Tibial nerve (tissue), 4 donors: Measurements from ENCODE around the gene FXYD5.

ENCODE experiments used
- EP300 ChIP-seq, 2 donors: sonication (generic); formaldehyde crosslinking; IDR thresholded peaks; one replicate each; pipeline ENCODE4 v1.6.1; 2017; ENCODE audit warnings: antibody characterized with exemption in 2 of 2, mild to moderate bottlenecking in 1 of 2
- POLR2A ChIP-seq, 2 donors: fragments of 450-650 bp; IDR thresholded peaks; one replicate each; pipeline ENCODE4 v1.6.1; 2017; ENCODE audit warnings: antibody characterized with exemption in 2 of 2, mild to moderate bottlenecking in 2 of 2, moderate library complexity in 2 of 2
- TF ChIP-seq, protein P1 (sequence below), 5 experiments: fragments of 200-600 bp in 3 of 5; fragments of 450-650 bp in 2 of 5; sonication (generic) in 3 of 5; IDR thresholded peaks; one replicate each; pipeline ENCODE4 v1.5.1; 2016 to 2019; ENCODE audit warnings: antibody characterized with exemption in 5 of 5, mild to moderate bottlenecking in 3 of 5, moderate library complexity in 2 of 5

DNA sequence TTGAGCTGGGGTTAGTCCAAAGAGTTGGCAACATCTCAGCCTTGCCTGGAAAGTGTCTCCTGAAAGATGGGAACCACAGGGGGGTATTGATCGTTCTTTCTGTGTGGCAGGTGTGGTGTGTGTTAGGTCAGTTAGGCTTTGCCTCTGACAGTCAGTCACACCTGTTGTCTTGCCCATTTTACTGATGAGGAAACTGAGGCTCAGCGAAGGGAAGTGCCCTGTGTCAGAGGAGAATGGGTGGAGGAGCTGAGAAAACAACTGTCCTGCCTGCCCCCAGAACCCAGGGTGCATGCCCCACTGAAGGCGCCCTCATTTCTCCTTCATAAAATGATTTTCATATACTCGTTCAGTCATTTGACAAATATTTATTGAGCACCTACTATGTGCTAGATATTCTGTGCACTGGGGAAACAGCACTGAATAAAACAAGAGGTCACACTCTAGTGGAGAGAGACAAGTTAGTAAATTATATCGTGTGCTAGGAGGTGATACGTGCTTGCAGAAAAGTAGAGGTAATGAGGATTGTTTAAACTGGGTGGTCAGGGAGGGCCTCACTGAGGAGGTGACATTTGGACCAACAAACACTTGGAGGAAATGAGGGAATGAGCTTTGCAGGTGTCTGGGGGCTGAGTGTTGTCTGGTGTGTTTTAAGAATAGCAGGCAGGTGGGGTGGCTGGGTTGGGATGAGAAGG is 1.6 kb downstream of the FXYD5 start:
- TF ChIP-seq, protein P1, sequence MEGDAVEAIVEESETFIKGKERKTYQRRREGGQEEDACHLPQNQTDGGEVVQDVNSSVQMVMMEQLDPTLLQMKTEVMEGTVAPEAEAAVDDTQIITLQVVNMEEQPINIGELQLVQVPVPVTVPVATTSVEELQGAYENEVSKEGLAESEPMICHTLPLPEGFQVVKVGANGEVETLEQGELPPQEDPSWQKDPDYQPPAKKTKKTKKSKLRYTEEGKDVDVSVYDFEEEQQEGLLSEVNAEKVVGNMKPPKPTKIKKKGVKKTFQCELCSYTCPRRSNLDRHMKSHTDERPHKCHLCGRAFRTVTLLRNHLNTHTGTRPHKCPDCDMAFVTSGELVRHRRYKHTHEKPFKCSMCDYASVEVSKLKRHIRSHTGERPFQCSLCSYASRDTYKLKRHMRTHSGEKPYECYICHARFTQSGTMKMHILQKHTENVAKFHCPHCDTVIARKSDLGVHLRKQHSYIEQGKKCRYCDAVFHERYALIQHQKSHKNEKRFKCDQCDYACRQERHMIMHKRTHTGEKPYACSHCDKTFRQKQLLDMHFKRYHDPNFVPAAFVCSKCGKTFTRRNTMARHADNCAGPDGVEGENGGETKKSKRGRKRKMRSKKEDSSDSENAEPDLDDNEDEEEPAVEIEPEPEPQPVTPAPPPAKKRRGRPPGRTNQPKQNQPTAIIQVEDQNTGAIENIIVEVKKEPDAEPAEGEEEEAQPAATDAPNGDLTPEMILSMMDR (IDR thresholded peaks at IDR 0.05): no peak
- no peak for TF ChIP-seq POLR2A (IDR thresholded peaks at IDR 0.05)
- TF ChIP-seq EP300 (IDR thresholded peaks at IDR 0.05): no peak
